Measurements from ENCODE around the gene GIGYF1.
A peak's percentile ranks its signal among the peaks of the same experiment; 100 is the strongest.

Gene GIGYF1

GRCh38 chr7:100694098-100694745 lies at the start of gene GIGYF1:
TSS of gene GIGYF1 (minus strand) at chr7:100694250. CDS start at chr7:100688238, 6,012 bp downstream.
- peaks cover 30% of the 10 kb centered on the region for H3K27me3 Mint-ChIP-seq (ENCODE audit: low read depth, poor library complexity)
- H3K36me3 Mint-ChIP-seq (ENCODE audit: low read depth), result peaks cover under 1% of the 10 kb centered on the region
- H3K4me3 Mint-ChIP-seq, result peak within 1 kb of the TSS; percentile 98
- peaks cover 36% of the 10 kb centered on the region for H3K4me1 Mint-ChIP-seq
- H3K27ac Mint-ChIP-seq, result peak within 1 kb of the TSS; percentile 92
- DNase-seq, result peak; percentile 82
- no peaks in the 10 kb centered on the region for H3K9me3 Mint-ChIP-seq
- TF ChIP-seq CTCF (IDR thresholded peaks at IDR 0.05), result no peak

GRCh38 chr7:100739934-100740333 lies 45.9 kb upstream of the GIGYF1 start:
- Mint-ChIP-seq H3K4me1 (no peaks in the 10 kb centered on the region), H3K27me3 (ENCODE audit: low read depth, poor library complexity) (peaks cover 14% of the 10 kb centered on the region), H3K27ac (no peak overlapping the region), H3K36me3 (ENCODE audit: low read depth) (peaks cover 8% of the 10 kb centered on the region), H3K4me3 (no peak overlapping the region), H3K9me3 (peaks cover 28% of the 10 kb centered on the region)
- TF ChIP-seq CTCF (IDR thresholded peaks at IDR 0.05), result no peak
- DNase-seq, result no peak

GRCh38 chr7:100736671-100737070 lies 42.6 kb upstream of the GIGYF1 start:
- Mint-ChIP-seq H3K9me3 (peaks cover 9% of the 10 kb centered on the region), H3K4me1 (no peaks in the 10 kb centered on the region), H3K27ac (no peak overlapping the region), H3K27me3 (ENCODE audit: low read depth, poor library complexity) (peaks cover 25% of the 10 kb centered on the region), H3K36me3 (ENCODE audit: low read depth) (no peaks in the 10 kb centered on the region), H3K4me3 (no peak overlapping the region)
- TF ChIP-seq CTCF (IDR thresholded peaks at IDR 0.05), result no peak
- DNase-seq, result no peak

GRCh38 chr7:100735730-100736129 lies 41.7 kb upstream of the GIGYF1 start:
- TF ChIP-seq CTCF (IDR thresholded peaks at IDR 0.05), result no peak
- Mint-ChIP-seq H3K27me3 (ENCODE audit: low read depth, poor library complexity) (peaks cover 32% of the 10 kb centered on the region), H3K9me3 (peaks cover 9% of the 10 kb centered on the region), H3K27ac (no peak overlapping the region), H3K4me3 (no peak overlapping the region), H3K36me3 (ENCODE audit: low read depth) (no peaks in the 10 kb centered on the region), H3K4me1 (no peaks in the 10 kb centered on the region)
- DNase-seq, result no peak

GRCh38 chr7:100731937-100732636 lies 38.0 kb upstream of the GIGYF1 start:
- H3K27me3 Mint-ChIP-seq (ENCODE audit: low read depth, poor library complexity), result peaks cover 51% of the 10 kb centered on the region
- H3K27ac Mint-ChIP-seq, result no peak overlapping the region
- H3K36me3 Mint-ChIP-seq (ENCODE audit: low read depth), result no peaks in the 10 kb centered on the region
- H3K4me3 Mint-ChIP-seq, result no peak overlapping the region
- no peaks in the 10 kb centered on the region for H3K9me3 Mint-ChIP-seq
- no peak for DNase-seq
- no peaks in the 10 kb centered on the region for H3K4me1 Mint-ChIP-seq
- TF ChIP-seq CTCF (IDR thresholded peaks at IDR 0.05), result no peak

Data from nephron progenitor cell (in vitro differentiated cells).